Choroid plexus epithelial cell (primary cell): ENCODE data around the gene QRICH2.

Experiments
- DNase-seq: peaks from one replicate; pipeline ENCODE4 v3.0.0-alpha.2; 2010; ENCODE audit warnings: low read depth
- H3K4me3 ChIP-seq: 2 replicates; pipeline ENCODE4 v1.5.1; 2011; ENCODE audit warnings: low read depth, mild to moderate bottlenecking, control low read depth, low read length, moderate library complexity
- CTCF ChIP-seq: conservative IDR thresholded peaks from 2 replicates; pipeline ENCODE4 v1.5.1; 2011; ENCODE audit warnings: low read depth, mild to moderate bottlenecking, control low read depth, inconsistent platforms, low read length, moderate library complexity

The QRICH2 gene

DNA sequence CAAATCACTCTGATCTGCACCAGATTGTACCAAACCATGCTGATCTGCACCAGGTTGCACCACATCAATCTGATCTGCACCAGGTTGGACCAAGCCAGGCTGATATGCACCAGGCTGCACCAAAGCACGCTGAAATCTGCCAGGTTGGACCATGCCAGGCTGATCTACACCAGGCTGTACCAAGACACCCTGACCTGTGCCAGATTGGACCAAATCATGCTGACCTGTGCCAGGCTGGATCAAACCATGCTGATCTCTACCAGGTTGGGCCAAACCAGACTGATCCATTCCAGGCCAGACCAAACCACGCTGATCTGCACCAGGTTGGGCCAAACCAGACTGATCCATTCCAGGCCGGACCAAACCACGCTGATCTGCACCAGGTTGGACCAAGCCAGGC, 15.5 kb downstream of the QRICH2 start:
- H3K4me3 ChIP-seq = no peak overlapping the region
- no peak for TF ChIP-seq CTCF
- no peak for DNase-seq

- TF ChIP-seq CTCF = no peak
- DNase-seq = no peak
- H3K4me3 ChIP-seq = no peak overlapping the region
Measured at GRCh38 chr17:76281573-76282371, 26.3 kb downstream of the QRICH2 start.

DNA sequence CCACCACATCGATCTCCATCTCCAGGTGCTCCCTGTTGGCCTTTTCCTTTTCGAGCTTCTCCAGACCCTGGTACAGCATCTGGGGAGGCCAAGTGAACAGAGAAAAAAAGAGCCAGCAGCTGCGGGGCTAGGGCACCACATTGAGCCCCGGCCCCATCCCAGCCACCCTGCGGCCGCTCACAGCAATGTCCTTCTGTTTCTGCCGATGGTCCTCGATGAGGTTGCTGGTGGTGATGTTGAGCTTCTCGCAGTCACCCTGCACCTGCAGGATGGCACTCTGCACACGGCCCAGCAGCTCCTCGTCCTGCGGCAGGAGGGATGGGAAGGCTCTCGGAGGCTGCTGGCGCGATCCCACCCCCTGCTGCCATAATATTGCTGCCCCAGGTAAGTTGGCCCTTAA, 27.4 kb downstream of the QRICH2 start:
- no peak for DNase-seq
- no peak overlapping the region for H3K4me3 ChIP-seq

GRCh38 chr17:76279742-76280287, 28.3 kb downstream of the QRICH2 start:
- no peak for TF ChIP-seq CTCF
- H3K4me3 ChIP-seq = no peak overlapping the region
- DNase-seq = no peak

More for the DNA sequence above, 27.4 kb downstream of the QRICH2 start:
- TF ChIP-seq CTCF = no peak

DNA sequence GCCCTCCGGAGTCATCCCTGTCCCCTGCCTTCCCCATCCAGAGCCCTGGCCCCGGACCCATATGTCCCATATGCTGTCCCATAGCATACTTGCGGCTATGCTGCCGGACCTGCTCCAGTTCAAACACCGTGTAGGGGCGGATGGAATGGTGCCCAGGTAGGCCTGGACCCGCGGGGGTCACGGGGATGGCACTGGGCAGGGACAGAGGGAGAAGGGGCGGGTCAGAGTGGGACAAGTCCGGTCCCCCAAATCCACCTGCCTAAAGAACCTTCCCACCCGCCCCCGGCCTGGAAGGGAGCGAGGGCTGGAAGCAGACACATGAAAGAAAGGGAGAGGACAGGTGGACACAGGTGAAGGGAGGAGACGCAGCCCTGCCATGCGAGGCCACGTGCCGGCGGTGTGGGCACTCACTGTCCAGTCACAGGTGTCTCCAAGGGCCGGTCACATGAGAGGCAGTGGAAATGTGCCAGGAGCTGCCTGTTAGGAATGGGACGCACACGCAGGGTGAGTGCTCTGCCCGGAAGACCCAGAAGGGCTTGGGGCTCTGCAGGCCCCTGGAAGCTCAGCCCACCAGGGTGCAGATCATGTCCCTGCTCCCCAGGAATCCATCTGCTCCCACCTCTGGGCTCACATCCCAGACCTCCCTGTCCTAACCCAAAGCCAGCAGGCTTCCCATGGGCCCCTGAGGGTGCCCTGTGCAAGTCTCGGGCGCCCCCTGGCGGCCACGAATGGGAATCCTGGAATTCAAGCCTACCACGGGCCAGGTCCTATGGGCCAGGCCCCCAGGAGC, 28.9 kb downstream of the QRICH2 start:
- TF ChIP-seq CTCF = peak; percentile 96
- H3K4me3 ChIP-seq = no peak overlapping the region
- peak; percentile 81 for DNase-seq

- no peak for TF ChIP-seq CTCF
- no peak overlapping the region for H3K4me3 ChIP-seq
- DNase-seq = no peak
Measured at GRCh38 chr17:76278268-76278908, 29.7 kb downstream of the QRICH2 start.
